ENCODE data around the gene KDM1A. TPM values are rescaled to one million over a fixed set of nuclear protein-coding genes. Genes with fewer than 3 reads are reported as not detected.

Gene KDM1A
- total RNA-seq, 3 donors from 2014 or later = 41.6 to 73.2 (median 68.5) TPM

- H3K27me3 ChIP-seq = no peaks in the 10 kb centered on the region
Measured at GRCh38 chr1:23065385-23065784, 46.1 kb downstream of the KDM1A start.

GRCh38 chr1:23066075-23066474 lies 46.8 kb downstream of the KDM1A start:
- no peaks in the 10 kb centered on the region for H3K27me3 ChIP-seq
- H3K9me3 ChIP-seq = no peaks in the 10 kb centered on the region
- intact Hi-C loops (cut with DNase I; ENCODE audit: low total_unique reads) = no loop called here
- H3K36me3 ChIP-seq = no peaks in the 10 kb centered on the region
- DNase-seq (ENCODE audit: low spot score in 2 of 2) = no peak
- no peak overlapping the region for H3K27ac ChIP-seq
- no peaks in the 10 kb centered on the region for H3K4me1 ChIP-seq
- TF ChIP-seq POLR2AphosphoS5 (IDR thresholded peaks at IDR 0.05) (no peak), CTCF (IDR thresholded peaks at IDR 0.05) (no peak), POLR2A (IDR thresholded peaks at IDR 0.05) (no peak)
- H3K4me3 ChIP-seq = no peak overlapping the region

More at GRCh38 chr1:23065385-23065784, 46.1 kb downstream of the KDM1A start:
- Histone ChIP-seq H3K27ac (no peak overlapping the region), H3K36me3 (no peaks in the 10 kb centered on the region), H3K4me3 (no peak overlapping the region), H3K4me1 (no peaks in the 10 kb centered on the region), H3K9me3 (no peaks in the 10 kb centered on the region)
- intact Hi-C loops (cut with DNase I; ENCODE audit: low total_unique reads) = no loop called here
- no peak for DNase-seq (ENCODE audit: low spot score in 2 of 2)
- TF ChIP-seq POLR2AphosphoS5 (IDR thresholded peaks at IDR 0.05) (no peak), CTCF (IDR thresholded peaks at IDR 0.05) (no peak), POLR2A (IDR thresholded peaks at IDR 0.05) (no peak)

DNA sequence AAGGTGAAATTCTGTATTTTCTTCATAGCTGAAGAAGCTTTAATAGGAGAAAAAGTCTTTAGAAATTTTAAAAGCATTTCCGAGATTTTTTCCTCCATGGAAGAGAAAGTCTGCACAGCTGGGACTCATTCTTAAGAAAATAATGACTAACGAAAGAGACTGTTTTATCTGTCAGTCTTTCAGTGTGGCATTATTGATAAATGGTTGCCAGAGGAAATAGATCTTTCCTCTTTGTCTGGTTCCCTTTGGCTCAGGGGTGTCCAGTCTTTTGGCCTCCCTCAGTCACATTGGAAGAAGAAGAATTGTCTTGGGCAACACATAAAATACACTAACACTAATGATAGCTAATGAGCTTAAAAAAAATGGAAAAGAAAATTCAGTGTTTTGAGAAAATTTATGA lies 49.9 kb downstream of the KDM1A start:
- H3K4me1 ChIP-seq = no peaks in the 10 kb centered on the region
- TF ChIP-seq POLR2AphosphoS5 (IDR thresholded peaks at IDR 0.05) = no peak
- intact Hi-C loops (cut with DNase I; ENCODE audit: low total_unique reads) = no loop called here
- H3K27me3 ChIP-seq = no peaks in the 10 kb centered on the region
- H3K9me3 ChIP-seq = no peaks in the 10 kb centered on the region
- no peak overlapping the region for H3K4me3 ChIP-seq
- no peak for DNase-seq (ENCODE audit: low spot score in 2 of 2)
- H3K27ac ChIP-seq = no peak overlapping the region
- H3K36me3 ChIP-seq = no peaks in the 10 kb centered on the region

DNA sequence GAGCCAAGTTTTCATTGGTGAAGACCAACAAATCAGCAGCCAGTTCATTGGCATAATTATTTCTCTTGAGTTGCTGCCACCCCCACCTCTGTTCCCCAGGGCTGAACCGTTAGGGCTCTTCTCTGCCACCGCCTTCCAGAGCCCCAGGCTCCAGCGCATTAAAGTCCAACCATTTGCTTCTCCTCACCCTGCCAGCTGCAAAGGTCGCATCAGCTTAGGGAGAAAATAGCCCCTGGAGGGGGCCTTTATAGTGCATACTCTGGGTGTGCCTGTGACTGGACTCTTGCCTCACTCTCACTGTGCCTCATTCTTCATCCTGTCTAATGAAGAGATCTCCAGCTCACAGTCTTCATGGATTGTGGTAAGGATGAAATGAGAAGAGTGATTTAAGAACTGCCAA lies 50.4 kb downstream of the KDM1A start:
- H3K9me3 ChIP-seq = no peaks in the 10 kb centered on the region
- H3K27ac ChIP-seq = no peak overlapping the region
- no peaks in the 10 kb centered on the region for H3K36me3 ChIP-seq
- no peak for DNase-seq (ENCODE audit: low spot score in 2 of 2)
- no peaks in the 10 kb centered on the region for H3K4me1 ChIP-seq
- TF ChIP-seq CTCF (IDR thresholded peaks at IDR 0.05) = no peak
- TF ChIP-seq POLR2A (IDR thresholded peaks at IDR 0.05) = no peak
- no peak for TF ChIP-seq POLR2AphosphoS5 (IDR thresholded peaks at IDR 0.05)
- no peaks in the 10 kb centered on the region for H3K27me3 ChIP-seq
- H3K4me3 ChIP-seq = no peak overlapping the region
- intact Hi-C loops (cut with DNase I; ENCODE audit: low total_unique reads) = no loop called here

DNA sequence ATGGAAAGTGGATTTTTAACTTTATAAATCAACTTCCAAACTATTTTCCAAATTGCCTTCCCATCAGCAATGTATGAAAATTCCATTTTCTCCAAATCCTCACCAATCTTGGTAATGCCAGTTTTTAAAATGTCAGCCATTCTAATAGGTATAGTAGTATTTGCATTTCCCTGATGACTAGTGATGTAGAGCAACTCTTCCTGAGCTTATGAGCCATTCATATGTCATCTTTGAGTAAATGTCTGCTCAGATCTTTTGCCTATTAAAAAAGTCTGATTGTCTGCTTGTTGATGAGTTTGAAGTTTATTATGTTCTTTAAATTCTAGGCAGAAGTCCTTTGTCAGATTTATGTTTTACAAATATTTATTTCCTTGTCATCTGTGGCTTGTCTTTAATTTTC lies 54.7 kb downstream of the KDM1A start:
- DNase-seq (ENCODE audit: low spot score in 2 of 2) = no peak
- Histone ChIP-seq H3K4me3 (no peak overlapping the region), H3K27me3 (no peaks in the 10 kb centered on the region), H3K36me3 (no peaks in the 10 kb centered on the region), H3K9me3 (no peaks in the 10 kb centered on the region), H3K4me1 (no peaks in the 10 kb centered on the region), H3K27ac (no peak overlapping the region)
- TF ChIP-seq POLR2A (IDR thresholded peaks at IDR 0.05) (no peak), POLR2AphosphoS5 (IDR thresholded peaks at IDR 0.05) (no peak), CTCF (IDR thresholded peaks at IDR 0.05) (no peak)
- intact Hi-C loops (cut with DNase I; ENCODE audit: low total_unique reads) = no loop called here

DNA sequence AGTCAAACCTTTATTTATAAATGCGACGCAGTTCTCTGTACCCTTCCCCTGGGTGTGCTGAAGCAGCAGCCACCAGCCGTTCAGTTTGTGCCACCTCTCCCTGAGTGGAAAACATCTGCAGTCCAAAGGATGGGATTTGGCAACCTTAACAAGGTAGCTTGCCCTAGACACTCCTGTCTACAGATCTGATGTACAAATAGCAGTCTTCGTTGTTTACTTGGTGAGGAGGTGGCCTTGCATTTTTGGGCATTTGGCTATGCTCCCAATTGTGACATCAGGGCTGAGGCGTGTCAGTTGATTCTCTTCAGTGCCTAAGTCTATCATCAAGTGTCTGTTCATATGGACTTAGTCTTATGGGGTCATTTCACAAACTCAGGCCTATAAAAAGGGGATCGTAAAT lies 59.8 kb downstream of the KDM1A start:
- H3K36me3 ChIP-seq = no peaks in the 10 kb centered on the region
- no peak overlapping the region for H3K4me3 ChIP-seq
- no peak overlapping the region for H3K27ac ChIP-seq
- no peak for DNase-seq (ENCODE audit: low spot score in 2 of 2)
- TF ChIP-seq POLR2AphosphoS5 (IDR thresholded peaks at IDR 0.05) = no peak
- no peaks in the 10 kb centered on the region for H3K9me3 ChIP-seq
- no peaks in the 10 kb centered on the region for H3K27me3 ChIP-seq
- intact Hi-C loops (cut with DNase I; ENCODE audit: low total_unique reads) = no loop called here
- peaks cover 0 to 2% of the 10 kb centered on the region in 2 donors for H3K4me1 ChIP-seq
